ENCODE results near the gene MACROH2A1. TPM values are rescaled to one million over a fixed set of nuclear protein-coding genes. Genes with fewer than 3 reads are reported as not detected.

MACROH2A1 gene
- polyA plus RNA-seq, 5 donors: 224 to 255 (median 240) TPM

GRCh38 chr5:135319928-135320606 is 79.0 kb downstream of the MACROH2A1 start:
- DNase-seq: no peak

GRCh38 chr5:135319458-135319857 is 79.6 kb downstream of the MACROH2A1 start:
- no peak for DNase-seq

GRCh38 chr5:135318924-135319323 is 80.1 kb downstream of the MACROH2A1 start:
- DNase-seq: no peak

GRCh38 chr5:135318037-135318436 is 81.0 kb downstream of the MACROH2A1 start:
- no peak for DNase-seq

- no peak for DNase-seq
Observed at GRCh38 chr5:135317286-135317685, 81.7 kb downstream of the MACROH2A1 start.

GRCh38 chr5:135315386-135315785 is 83.6 kb downstream of the MACROH2A1 start:
- no peak for DNase-seq

GRCh38 chr5:135313946-135314345 is 85.1 kb downstream of the MACROH2A1 start:
- no peak for DNase-seq

- DNase-seq: no peak
Observed at GRCh38 chr5:135313405-135313804, 85.6 kb downstream of the MACROH2A1 start.

GRCh38 chr5:135312255-135312935 is 86.6 kb downstream of the MACROH2A1 start:
- no peak for DNase-seq

- DNase-seq: no peak
Observed at GRCh38 chr5:135310328-135310989, 88.6 kb downstream of the MACROH2A1 start.

GRCh38 chr5:135309391-135310327 is 89.4 kb downstream of the MACROH2A1 start:
- DNase-seq: no peak

- DNase-seq: no peak
Observed at GRCh38 chr5:135308752-135309151, 90.3 kb downstream of the MACROH2A1 start.

GRCh38 chr5:135308245-135308644 is 90.8 kb downstream of the MACROH2A1 start:
- DNase-seq: no peak

GRCh38 chr5:135307143-135307903 is 91.7 kb downstream of the MACROH2A1 start:
- DNase-seq: no peak

GRCh38 chr5:135306557-135306956 is 92.5 kb downstream of the MACROH2A1 start:
- DNase-seq: no peak

- no peak for DNase-seq
Observed at GRCh38 chr5:135304352-135305221, 94.4 kb downstream of the MACROH2A1 start.

GRCh38 chr5:135303582-135304173 is 95.4 kb downstream of the MACROH2A1 start:
- no peak for DNase-seq

GRCh38 chr5:135296900-135297816 is 101.9 kb downstream of the MACROH2A1 start:
- DNase-seq: no peak
